Thyroid gland (tissue), 4 donors: ENCODE measurements around the gene STAT3.

Experiments
- POLR2A ChIP-seq, 2 donors: fragments of 450-650 bp; IDR thresholded peaks; one replicate each; pipeline ENCODE4 v1.6.1; 2017; ENCODE audit warnings: antibody characterized with exemption in 2 of 2, mild to moderate bottlenecking in 2 of 2, moderate library complexity in 1 of 2
- TF ChIP-seq, protein P1 (sequence below), 6 experiments: fragments of 200-600 bp in 3 of 6; fragments of 450-650 bp in 3 of 6; sonication (generic) in 3 of 6; IDR thresholded peaks; one replicate each; pipeline ENCODE4 v1.5.1; 2016 to 2019; ENCODE audit warnings: antibody characterized with exemption in 6 of 6, mild to moderate bottlenecking in 2 of 6, inconsistent platforms in 1 of 6, moderate library complexity in 1 of 6

DNA sequence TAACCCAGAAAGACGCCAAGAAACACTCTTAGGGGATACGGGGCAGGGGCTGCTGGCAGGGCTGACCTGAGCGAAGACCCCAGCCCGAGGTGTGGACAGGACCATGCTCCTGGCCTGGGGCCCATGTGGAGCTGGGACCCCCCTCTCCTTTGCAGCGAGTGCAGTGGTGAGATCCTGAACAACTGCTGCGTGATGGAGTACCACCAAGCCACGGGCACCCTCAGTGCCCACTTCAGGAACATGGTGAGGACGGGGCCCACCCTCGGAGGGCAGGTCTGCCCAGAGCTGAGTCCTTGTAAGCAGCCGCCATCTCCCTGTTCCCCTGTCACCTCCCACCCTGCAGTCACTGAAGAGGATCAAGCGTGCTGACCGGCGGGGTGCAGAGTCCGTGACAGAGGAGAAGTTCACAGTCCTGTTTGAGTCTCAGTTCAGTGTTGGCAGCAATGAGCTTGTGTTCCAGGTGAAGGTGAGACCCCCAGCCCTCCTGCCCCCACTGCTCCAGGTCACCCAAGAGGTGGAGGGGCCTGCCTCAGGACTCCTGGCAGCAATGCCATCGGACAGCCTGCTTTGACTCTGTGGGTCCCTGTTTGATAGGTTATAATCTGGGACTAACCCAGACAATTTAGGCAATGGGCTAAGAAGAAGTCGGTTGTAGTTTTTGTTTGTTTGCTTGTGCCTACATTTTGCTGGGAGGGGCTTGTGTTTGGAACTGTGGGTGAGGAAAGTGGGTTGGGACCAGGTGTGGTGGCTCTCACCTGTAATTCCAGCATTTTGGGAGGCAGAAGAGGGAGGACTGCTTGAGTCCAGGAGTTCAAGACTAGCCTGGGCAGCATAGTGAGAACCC, 83.8 kb downstream of the STAT3 start:
- TF ChIP-seq, protein P1, sequence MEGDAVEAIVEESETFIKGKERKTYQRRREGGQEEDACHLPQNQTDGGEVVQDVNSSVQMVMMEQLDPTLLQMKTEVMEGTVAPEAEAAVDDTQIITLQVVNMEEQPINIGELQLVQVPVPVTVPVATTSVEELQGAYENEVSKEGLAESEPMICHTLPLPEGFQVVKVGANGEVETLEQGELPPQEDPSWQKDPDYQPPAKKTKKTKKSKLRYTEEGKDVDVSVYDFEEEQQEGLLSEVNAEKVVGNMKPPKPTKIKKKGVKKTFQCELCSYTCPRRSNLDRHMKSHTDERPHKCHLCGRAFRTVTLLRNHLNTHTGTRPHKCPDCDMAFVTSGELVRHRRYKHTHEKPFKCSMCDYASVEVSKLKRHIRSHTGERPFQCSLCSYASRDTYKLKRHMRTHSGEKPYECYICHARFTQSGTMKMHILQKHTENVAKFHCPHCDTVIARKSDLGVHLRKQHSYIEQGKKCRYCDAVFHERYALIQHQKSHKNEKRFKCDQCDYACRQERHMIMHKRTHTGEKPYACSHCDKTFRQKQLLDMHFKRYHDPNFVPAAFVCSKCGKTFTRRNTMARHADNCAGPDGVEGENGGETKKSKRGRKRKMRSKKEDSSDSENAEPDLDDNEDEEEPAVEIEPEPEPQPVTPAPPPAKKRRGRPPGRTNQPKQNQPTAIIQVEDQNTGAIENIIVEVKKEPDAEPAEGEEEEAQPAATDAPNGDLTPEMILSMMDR (IDR thresholded peaks at IDR 0.05) = no peak
- TF ChIP-seq POLR2A (IDR thresholded peaks at IDR 0.05) = no peak
